ENCODE measurements around the gene SYNDIG1L. TPM values are rescaled to one million over a fixed set of nuclear protein-coding genes. Genes with fewer than 3 reads are reported as not detected.

The SYNDIG1L gene
- total and polyA plus RNA-seq, 10 of the 15 experiments (the other 5 are each of a cell fraction or from before 2014, with no cell fraction given), result 0.04 TPM; not detected in 9

DNA sequence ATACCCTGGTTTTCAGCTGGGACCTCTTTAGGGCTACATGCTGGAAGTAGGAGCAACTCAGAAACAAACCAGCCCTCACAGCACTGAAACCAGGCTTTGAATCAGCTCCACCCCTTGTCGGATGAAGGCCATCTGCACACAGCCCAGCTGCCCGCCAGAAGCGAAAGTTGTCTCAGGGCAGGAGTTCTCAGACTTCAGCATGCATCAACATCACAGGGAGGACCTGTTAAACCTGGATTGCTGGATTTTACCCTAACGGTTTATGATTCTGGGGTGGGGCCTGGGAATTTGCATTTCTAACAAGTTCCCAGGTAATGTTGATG, 10.9 kb downstream of the SYNDIG1L start (continued):
- TF ChIP-seq, protein P1, sequence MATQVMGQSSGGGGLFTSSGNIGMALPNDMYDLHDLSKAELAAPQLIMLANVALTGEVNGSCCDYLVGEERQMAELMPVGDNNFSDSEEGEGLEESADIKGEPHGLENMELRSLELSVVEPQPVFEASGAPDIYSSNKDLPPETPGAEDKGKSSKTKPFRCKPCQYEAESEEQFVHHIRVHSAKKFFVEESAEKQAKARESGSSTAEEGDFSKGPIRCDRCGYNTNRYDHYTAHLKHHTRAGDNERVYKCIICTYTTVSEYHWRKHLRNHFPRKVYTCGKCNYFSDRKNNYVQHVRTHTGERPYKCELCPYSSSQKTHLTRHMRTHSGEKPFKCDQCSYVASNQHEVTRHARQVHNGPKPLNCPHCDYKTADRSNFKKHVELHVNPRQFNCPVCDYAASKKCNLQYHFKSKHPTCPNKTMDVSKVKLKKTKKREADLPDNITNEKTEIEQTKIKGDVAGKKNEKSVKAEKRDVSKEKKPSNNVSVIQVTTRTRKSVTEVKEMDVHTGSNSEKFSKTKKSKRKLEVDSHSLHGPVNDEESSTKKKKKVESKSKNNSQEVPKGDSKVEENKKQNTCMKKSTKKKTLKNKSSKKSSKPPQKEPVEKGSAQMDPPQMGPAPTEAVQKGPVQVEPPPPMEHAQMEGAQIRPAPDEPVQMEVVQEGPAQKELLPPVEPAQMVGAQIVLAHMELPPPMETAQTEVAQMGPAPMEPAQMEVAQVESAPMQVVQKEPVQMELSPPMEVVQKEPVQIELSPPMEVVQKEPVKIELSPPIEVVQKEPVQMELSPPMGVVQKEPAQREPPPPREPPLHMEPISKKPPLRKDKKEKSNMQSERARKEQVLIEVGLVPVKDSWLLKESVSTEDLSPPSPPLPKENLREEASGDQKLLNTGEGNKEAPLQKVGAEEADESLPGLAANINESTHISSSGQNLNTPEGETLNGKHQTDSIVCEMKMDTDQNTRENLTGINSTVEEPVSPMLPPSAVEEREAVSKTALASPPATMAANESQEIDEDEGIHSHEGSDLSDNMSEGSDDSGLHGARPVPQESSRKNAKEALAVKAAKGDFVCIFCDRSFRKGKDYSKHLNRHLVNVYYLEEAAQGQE (IDR thresholded peaks at IDR 0.05; ENCODE audit: low read depth, low read length), result no peak
- TF ChIP-seq, protein P2, sequence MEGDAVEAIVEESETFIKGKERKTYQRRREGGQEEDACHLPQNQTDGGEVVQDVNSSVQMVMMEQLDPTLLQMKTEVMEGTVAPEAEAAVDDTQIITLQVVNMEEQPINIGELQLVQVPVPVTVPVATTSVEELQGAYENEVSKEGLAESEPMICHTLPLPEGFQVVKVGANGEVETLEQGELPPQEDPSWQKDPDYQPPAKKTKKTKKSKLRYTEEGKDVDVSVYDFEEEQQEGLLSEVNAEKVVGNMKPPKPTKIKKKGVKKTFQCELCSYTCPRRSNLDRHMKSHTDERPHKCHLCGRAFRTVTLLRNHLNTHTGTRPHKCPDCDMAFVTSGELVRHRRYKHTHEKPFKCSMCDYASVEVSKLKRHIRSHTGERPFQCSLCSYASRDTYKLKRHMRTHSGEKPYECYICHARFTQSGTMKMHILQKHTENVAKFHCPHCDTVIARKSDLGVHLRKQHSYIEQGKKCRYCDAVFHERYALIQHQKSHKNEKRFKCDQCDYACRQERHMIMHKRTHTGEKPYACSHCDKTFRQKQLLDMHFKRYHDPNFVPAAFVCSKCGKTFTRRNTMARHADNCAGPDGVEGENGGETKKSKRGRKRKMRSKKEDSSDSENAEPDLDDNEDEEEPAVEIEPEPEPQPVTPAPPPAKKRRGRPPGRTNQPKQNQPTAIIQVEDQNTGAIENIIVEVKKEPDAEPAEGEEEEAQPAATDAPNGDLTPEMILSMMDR (IDR thresholded peaks at IDR 0.05 in 2 of 3, conservative IDR thresholded peaks at IDR 0.05 in 1 of 3; ENCODE audit: control insufficient read depth in 2 of 3, extremely low read depth in 1 of 3, insufficient read depth in 1 of 3, low read depth in 3 of 3, low read length in 3 of 3), result no peak
- TF ChIP-seq SUZ12 (IDR thresholded peaks at IDR 0.05; ENCODE audit: unreplicated experiment), result no peak
- TF ChIP-seq, protein P3, sequence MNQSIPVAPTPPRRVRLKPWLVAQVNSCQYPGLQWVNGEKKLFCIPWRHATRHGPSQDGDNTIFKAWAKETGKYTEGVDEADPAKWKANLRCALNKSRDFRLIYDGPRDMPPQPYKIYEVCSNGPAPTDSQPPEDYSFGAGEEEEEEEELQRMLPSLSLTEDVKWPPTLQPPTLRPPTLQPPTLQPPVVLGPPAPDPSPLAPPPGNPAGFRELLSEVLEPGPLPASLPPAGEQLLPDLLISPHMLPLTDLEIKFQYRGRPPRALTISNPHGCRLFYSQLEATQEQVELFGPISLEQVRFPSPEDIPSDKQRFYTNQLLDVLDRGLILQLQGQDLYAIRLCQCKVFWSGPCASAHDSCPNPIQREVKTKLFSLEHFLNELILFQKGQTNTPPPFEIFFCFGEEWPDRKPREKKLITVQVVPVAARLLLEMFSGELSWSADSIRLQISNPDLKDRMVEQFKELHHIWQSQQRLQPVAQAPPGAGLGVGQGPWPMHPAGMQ (IDR thresholded peaks at IDR 0.05; ENCODE audit: borderline replicate concordance), result no peak
- no peak for TF ChIP-seq RB1 (IDR thresholded peaks at IDR 0.05; ENCODE audit: borderline replicate concordance)
- TF ChIP-seq, protein P4, sequence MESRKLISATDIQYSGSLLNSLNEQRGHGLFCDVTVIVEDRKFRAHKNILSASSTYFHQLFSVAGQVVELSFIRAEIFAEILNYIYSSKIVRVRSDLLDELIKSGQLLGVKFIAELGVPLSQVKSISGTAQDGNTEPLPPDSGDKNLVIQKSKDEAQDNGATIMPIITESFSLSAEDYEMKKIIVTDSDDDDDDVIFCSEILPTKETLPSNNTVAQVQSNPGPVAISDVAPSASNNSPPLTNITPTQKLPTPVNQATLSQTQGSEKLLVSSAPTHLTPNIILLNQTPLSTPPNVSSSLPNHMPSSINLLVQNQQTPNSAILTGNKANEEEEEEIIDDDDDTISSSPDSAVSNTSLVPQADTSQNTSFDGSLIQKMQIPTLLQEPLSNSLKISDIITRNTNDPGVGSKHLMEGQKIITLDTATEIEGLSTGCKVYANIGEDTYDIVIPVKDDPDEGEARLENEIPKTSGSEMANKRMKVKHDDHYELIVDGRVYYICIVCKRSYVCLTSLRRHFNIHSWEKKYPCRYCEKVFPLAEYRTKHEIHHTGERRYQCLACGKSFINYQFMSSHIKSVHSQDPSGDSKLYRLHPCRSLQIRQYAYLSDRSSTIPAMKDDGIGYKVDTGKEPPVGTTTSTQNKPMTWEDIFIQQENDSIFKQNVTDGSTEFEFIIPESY (IDR thresholded peaks at IDR 0.05), result no peak
- TF ChIP-seq SIX5 (IDR thresholded peaks at IDR 0.05; ENCODE audit: low read depth, low read length, severe bottlenecking), result no peak

All from GM12878 (cell line).